DND-41 (cell line): ENCODE data around the gene ENTPD6.

Experiments used
- EZH2 ChIP-seq: IDR thresholded peaks from 3 replicates; pipeline ENCODE4 v1.6.1; 2012; ENCODE audit warnings: borderline replicate concordance, low read depth, mild to moderate bottlenecking, moderate library complexity, low read length, inconsistent platforms; ENCODE audit not compliant: severe bottlenecking
- TF ChIP-seq, protein P1 (sequence below): IDR thresholded peaks from 2 replicates; pipeline ENCODE4 v1.5.1; 2012; ENCODE audit warnings: borderline replicate concordance, low read length, moderate library complexity, mild to moderate bottlenecking; ENCODE audit not compliant: poor library complexity, severe bottlenecking; ENCODE audit errors: extremely low read depth

- TF ChIP-seq, protein P1, sequence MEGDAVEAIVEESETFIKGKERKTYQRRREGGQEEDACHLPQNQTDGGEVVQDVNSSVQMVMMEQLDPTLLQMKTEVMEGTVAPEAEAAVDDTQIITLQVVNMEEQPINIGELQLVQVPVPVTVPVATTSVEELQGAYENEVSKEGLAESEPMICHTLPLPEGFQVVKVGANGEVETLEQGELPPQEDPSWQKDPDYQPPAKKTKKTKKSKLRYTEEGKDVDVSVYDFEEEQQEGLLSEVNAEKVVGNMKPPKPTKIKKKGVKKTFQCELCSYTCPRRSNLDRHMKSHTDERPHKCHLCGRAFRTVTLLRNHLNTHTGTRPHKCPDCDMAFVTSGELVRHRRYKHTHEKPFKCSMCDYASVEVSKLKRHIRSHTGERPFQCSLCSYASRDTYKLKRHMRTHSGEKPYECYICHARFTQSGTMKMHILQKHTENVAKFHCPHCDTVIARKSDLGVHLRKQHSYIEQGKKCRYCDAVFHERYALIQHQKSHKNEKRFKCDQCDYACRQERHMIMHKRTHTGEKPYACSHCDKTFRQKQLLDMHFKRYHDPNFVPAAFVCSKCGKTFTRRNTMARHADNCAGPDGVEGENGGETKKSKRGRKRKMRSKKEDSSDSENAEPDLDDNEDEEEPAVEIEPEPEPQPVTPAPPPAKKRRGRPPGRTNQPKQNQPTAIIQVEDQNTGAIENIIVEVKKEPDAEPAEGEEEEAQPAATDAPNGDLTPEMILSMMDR, result no peak
- TF ChIP-seq EZH2, result no peak
Observed at GRCh38 chr20:25179439-25180089, 15.9 kb upstream of the ENTPD6 start.
